Stomach (tissue), 9 donors: ENCODE data around the gene ARHGAP22. TPM values are rescaled to one million over a fixed set of nuclear protein-coding genes. Genes with fewer than 3 reads are reported as not detected.
A peak's percentile ranks its signal among the peaks of the same experiment; 100 is the strongest.

Experiments used
- DNase-seq, 2 donors: peaks; one replicate each; pipeline versions ENCODE4 v3.0.0 to v3.0.0-alpha.2; 2013 to 2019
- H3K27ac ChIP-seq, 5 donors: fragments of 200-600 bp in 4 of 5; sonication (generic) in 4 of 5; one replicate each; pipeline ENCODE4 v1.5.1; 2013 to 2019; ENCODE audit warnings: mild to moderate bottlenecking in 1 of 5, moderate library complexity in 1 of 5
- H3K27me3 ChIP-seq, 3 donors: fragments of 200-600 bp; sonication (generic); one replicate each; pipeline ENCODE4 v1.5.1; 2017 to 2019; ENCODE audit warnings: mixed run types in 1 of 3
- H3K36me3 ChIP-seq, 4 donors: fragments of 200-600 bp; sonication (generic); 1 replicate in 3 of 4; 2 replicates in 1 of 4; pipeline ENCODE4 v1.5.1; 2016 to 2019
- H3K4me1 ChIP-seq, 4 donors: fragments of 200-600 bp; sonication (generic); one replicate each; pipeline ENCODE4 v1.5.1; 2016 to 2019
- H3K4me3 ChIP-seq, 4 donors: fragments of 200-600 bp; sonication (generic) in 3 of 4; one replicate each; pipeline ENCODE4 v1.5.1; 2016 to 2019; ENCODE audit warnings: mild to moderate bottlenecking in 1 of 4
- H3K9me3 ChIP-seq, 4 donors: fragments of 200-600 bp; sonication (generic); one replicate each; pipeline ENCODE4 v1.5.1; 2016 to 2019
- EP300 ChIP-seq: sonication (generic); formaldehyde crosslinking; IDR thresholded peaks from one replicate; pipeline ENCODE4 v1.6.1; 2017; ENCODE audit warnings: antibody characterized with exemption
- POLR2A ChIP-seq, 4 donors: fragments of 450-650 bp; IDR thresholded peaks; one replicate each; pipeline ENCODE4 v1.6.1; 2016; ENCODE audit warnings: antibody characterized with exemption in 4 of 4, control low read depth in 2 of 4, mild to moderate bottlenecking in 1 of 4, moderate library complexity in 1 of 4
- POLR2AphosphoS5 ChIP-seq, 3 donors: sonication (generic); formaldehyde crosslinking; IDR thresholded peaks; one replicate each; pipeline ENCODE4 v1.6.1; 2016; ENCODE audit warnings: antibody characterized with exemption in 3 of 3
- WGBS, 5 donors: extraction: QIAGEN DNeasy Blood & Tissue Kit in 3 of 5; methylation state at CpG; one replicate each; pipeline versions ENCODE4 v1.1.5 to v1.1.7; 2013 to 2018; 5-methylcytosine and 5-hydroxymethylcytosine counted together
- intact Hi-C: fragments of 100-400 bp; cut with DNase I; formaldehyde crosslinking; loops from one replicate; pipeline ENCODE4 v1.15.1; 2023; ENCODE audit warnings: low total_unique reads
- polyA plus RNA-seq, 3 donors: library from polyadenylated mRNA; stranded (reverse); fragments of 200-250 nt; gene quantifications; one replicate each; pipeline ENCODE4 v1.2.3, GENCODE V29; 2013
- total RNA-seq, 5 donors: library from RNA; depleted of rRNA; stranded (reverse); fragments of >200 nt; gene quantifications; one replicate each; pipeline versions ENCODE4 v1.1.0 to v1.2.3, GENCODE V29; 2014 to 2016
- TF ChIP-seq, protein P1 (sequence below), 7 experiments: fragments of 450-650 bp in 4 of 7; fragments of 200-600 bp in 3 of 7; sonication (generic) in 3 of 7; IDR thresholded peaks; one replicate each; pipeline ENCODE4 v1.5.1; 2016 to 2019; ENCODE audit warnings: antibody characterized with exemption in 7 of 7, control low read depth in 2 of 7, mild to moderate bottlenecking in 1 of 7
- donor health status: healthy with polysubstance abuse.
- donor health status: Bipolar disorder and iron deficiency.
- donor health status: healthy.

Gene ARHGAP22
- total and polyA plus RNA-seq, 8 donors: 1.3 to 28.6 (median 2.2) TPM; not detected in 1

DNA sequence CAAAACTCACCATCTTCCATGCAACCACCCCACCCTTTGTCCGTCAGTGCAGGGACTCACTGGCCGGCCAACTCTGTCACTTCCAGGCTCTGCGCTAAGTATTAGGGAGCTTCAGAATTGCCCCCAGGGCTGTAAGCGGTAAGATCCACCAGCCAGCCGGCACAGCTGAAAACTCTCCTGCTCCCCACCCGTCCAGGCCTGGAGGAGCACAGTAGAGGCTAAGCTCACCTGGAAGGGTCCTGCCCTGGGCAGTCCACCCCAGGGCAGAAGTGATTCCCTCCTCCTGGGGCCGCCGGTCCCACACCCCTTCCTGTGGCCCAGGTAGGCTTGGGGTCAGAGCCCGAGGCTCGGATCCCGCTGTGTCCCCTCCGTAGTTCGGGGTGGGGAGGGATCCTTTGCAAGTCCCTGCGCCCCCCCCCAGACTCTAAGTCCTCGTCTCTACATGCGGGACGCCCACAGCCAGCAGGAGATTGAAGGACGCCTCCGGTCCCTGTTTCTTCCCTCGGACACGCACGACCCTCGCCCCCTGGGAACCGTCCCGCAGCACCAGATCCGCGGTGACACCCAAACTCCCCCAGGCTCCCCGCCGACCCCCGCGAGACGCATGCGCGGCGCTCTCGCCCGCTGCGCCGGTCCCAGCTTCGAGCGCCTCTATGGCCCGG lies 138.9 kb downstream of the ARHGAP22 start:
- Histone ChIP-seq H3K36me3 (no peaks in the 10 kb centered on the region), H3K27ac (no peak overlapping the region), H3K4me1 (peaks cover 0 to 22% (median 6%) of the 10 kb centered on the region in 4 donors), H3K9me3 (no peaks in the 10 kb centered on the region), H3K27me3 (peaks cover 0 to 25% (median 11%) of the 10 kb centered on the region in 3 donors), H3K4me3 (no peak overlapping the region)
- TF ChIP-seq, protein P1, sequence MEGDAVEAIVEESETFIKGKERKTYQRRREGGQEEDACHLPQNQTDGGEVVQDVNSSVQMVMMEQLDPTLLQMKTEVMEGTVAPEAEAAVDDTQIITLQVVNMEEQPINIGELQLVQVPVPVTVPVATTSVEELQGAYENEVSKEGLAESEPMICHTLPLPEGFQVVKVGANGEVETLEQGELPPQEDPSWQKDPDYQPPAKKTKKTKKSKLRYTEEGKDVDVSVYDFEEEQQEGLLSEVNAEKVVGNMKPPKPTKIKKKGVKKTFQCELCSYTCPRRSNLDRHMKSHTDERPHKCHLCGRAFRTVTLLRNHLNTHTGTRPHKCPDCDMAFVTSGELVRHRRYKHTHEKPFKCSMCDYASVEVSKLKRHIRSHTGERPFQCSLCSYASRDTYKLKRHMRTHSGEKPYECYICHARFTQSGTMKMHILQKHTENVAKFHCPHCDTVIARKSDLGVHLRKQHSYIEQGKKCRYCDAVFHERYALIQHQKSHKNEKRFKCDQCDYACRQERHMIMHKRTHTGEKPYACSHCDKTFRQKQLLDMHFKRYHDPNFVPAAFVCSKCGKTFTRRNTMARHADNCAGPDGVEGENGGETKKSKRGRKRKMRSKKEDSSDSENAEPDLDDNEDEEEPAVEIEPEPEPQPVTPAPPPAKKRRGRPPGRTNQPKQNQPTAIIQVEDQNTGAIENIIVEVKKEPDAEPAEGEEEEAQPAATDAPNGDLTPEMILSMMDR (IDR thresholded peaks at IDR 0.05): no peak
- TF ChIP-seq POLR2AphosphoS5 (IDR thresholded peaks at IDR 0.05) (no peak), POLR2A (IDR thresholded peaks at IDR 0.05) (no peak), EP300 (no peak)
- DNase-seq: peak; percentile 24 to 34
- WGBS, 5 donors: 27 to 69% (median 41%) methylated on average over 19 to 42 of the region's 42 CpGs
- intact Hi-C loops: no loop called here

DNA sequence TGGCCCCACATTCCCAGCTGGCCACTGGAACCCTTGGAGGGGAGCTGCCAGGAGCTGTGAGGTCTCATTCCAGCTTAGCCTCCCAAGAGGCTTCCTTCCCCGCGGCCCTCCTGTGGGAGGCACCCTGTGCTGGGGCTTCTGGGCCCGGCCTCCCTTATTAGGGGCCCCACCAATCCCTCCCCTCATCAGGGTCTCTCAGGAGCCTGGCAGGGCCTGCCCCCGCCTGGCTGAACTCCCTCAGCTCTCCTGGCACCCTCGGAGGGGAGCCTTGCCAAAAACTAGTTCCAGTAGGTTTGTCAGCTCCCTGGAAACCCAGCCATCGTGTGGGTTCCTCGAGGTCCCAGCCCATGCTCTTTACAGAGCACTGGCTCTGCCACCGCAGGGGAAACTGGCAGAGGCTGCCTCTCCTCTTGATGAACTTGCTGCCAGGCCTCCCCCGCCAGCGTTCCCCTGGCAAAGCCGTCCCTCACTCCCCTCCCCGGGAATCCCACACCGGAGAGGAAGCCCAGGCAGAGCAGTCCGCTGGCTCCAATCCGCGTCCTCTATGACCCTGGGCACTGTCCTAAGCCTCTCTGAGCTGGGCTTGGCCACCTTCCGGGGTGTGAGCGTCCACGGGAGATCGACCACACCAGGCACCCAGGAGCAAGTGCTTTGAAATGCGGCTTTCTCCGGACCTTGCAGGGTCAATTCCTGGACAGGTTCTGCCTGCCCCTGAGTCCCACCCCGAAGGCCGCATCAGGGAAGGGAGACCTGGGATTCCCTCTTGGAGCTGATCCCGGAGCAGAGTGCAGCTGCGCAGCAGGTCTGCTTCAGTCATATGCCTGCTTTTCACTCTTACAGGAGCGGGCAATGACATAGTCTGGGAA lies 139.8 kb downstream of the ARHGAP22 start:
- H3K4me3 ChIP-seq: no peak overlapping the region
- peaks cover 0 to 22% (median 6%) of the 10 kb centered on the region in 4 donors for H3K4me1 ChIP-seq
- WGBS, 5 donors: 60 to 79% (median 75%) methylated on average over 9 to 27 of the region's 27 CpGs
- intact Hi-C loops: no loop called here
- TF ChIP-seq POLR2A (IDR thresholded peaks at IDR 0.05) (no peak), EP300 (no peak), POLR2AphosphoS5 (IDR thresholded peaks at IDR 0.05) (no peak)
- TF ChIP-seq, protein P1 (IDR thresholded peaks at IDR 0.05): no peak
- peak; percentile 17 to 55 for DNase-seq
- no peaks in the 10 kb centered on the region for H3K36me3 ChIP-seq
- H3K27ac ChIP-seq: no peak overlapping the region
- H3K27me3 ChIP-seq: peaks cover 0 to 22% (median 11%) of the 10 kb centered on the region in 3 donors
- H3K9me3 ChIP-seq: no peaks in the 10 kb centered on the region

DNA sequence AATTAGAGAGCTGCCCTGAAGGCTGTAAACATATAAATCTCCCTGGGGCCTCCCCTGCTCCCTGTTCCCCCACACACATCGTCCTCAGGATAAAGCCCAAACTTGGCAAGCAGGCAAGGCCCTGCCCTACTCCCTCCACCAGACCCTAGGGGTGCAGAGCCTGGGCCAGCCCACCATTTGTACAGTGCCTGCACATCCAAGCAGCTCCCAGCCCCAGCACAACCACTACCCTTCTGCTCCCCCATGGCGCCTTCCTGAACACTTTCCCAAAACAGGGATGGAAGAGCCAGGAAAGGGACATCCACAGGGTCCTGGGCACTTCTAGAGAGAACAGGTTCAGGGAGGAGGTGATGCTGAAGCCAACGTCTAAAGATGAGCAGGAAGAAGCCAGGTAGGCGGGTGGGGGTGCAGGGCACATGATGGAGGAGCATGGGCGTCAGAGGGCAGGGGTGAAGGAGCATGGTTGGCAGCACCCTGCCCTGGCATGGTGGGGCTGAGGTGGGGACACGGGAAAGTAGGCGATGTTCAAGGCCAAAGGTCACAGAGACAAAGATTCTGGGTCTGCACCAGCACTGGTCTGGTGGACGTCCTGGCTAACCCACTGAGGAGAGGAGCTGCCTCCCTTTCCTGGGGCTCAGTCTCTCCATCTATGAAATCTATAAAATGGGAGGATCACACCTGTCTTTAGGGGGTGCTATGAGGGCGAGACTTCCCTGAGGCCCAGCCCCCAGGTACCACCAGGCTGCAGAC lies 140.6 kb downstream of the ARHGAP22 start:
- no peaks in the 10 kb centered on the region for H3K9me3 ChIP-seq
- H3K4me3 ChIP-seq: no peak overlapping the region
- no peak for TF ChIP-seq EP300
- TF ChIP-seq POLR2AphosphoS5 (IDR thresholded peaks at IDR 0.05): no peak
- no peak for TF ChIP-seq POLR2A (IDR thresholded peaks at IDR 0.05)
- TF ChIP-seq, protein P1 (IDR thresholded peaks at IDR 0.05): no peak
- peaks cover 0 to 22% (median 11%) of the 10 kb centered on the region in 3 donors for H3K27me3 ChIP-seq
- peaks cover 0 to 22% (median 6%) of the 10 kb centered on the region in 4 donors for H3K4me1 ChIP-seq
- H3K27ac ChIP-seq: no peak overlapping the region
- peak in 1 of 2 donors; percentile 14 for DNase-seq
- no peaks in the 10 kb centered on the region for H3K36me3 ChIP-seq
- 70 to 80% (median 75%) methylated on average over 8 to 9 of the region's 9 CpGs for WGBS, 5 donors
- intact Hi-C loops: no loop called here
